Lung (tissue), 12 donors: ENCODE results near the gene TMEM190. TPM values are rescaled to one million over a fixed set of nuclear protein-coding genes. Genes with fewer than 3 reads are reported as not detected.

Source experiments
- ATAC-seq: fragments of 200-7000 bp; cut with Tn5 transposase; one replicate; pipeline ENCODE4 v1.9.1; 2020; ENCODE audit warnings: moderate number of reproducible peaks; ENCODE audit not compliant: insufficient read depth, low FRiP score
- DNase-seq, 3 donors: peaks; one replicate each; pipeline ENCODE4 v3.0.0-alpha.2; 2013 to 2017
- H3K27ac ChIP-seq, 2 donors: one replicate each; pipeline ENCODE4 v1.5.1; 2013; ENCODE audit warnings: mild to moderate bottlenecking in 2 of 2, moderate library complexity in 2 of 2, control low read depth in 1 of 2, inconsistent platforms in 1 of 2, low read depth in 1 of 2, low read length in 1 of 2
- H3K27me3 ChIP-seq, 3 donors: one replicate each; pipeline ENCODE4 v1.5.1; 2013; ENCODE audit warnings: low read length in 2 of 3; ENCODE audit not compliant: control insufficient read depth in 3 of 3, insufficient read depth in 3 of 3
- H3K36me3 ChIP-seq, 4 donors: one replicate each; pipeline ENCODE4 v1.5.1; 2013; ENCODE audit warnings: low read length in 4 of 4, mild to moderate bottlenecking in 1 of 4, moderate library complexity in 1 of 4; ENCODE audit not compliant: control insufficient read depth in 4 of 4, insufficient read depth in 4 of 4
- H3K4me1 ChIP-seq, 5 donors: one replicate each; pipeline ENCODE4 v1.5.1; 2013; ENCODE audit warnings: low read length in 5 of 5, mild to moderate bottlenecking in 2 of 5, moderate library complexity in 1 of 5; ENCODE audit not compliant: control insufficient read depth in 5 of 5, insufficient read depth in 5 of 5
- H3K4me3 ChIP-seq: one replicate; pipeline ENCODE4 v1.5.1; 2013; ENCODE audit warnings: mild to moderate bottlenecking, control low read depth, moderate library complexity
- H3K9ac ChIP-seq, 2 donors: one replicate each; pipeline ENCODE4 v1.5.1; 2013; ENCODE audit warnings: low read length in 2 of 2, control low read depth in 1 of 2; ENCODE audit not compliant: insufficient read depth in 1 of 2
- H3K9me3 ChIP-seq, 4 donors: one replicate each; pipeline ENCODE4 v1.5.1; 2013; ENCODE audit warnings: low read length in 3 of 4, mild to moderate bottlenecking in 1 of 4, moderate library complexity in 1 of 4; ENCODE audit not compliant: control insufficient read depth in 4 of 4, insufficient read depth in 3 of 4
- CTCF ChIP-seq: IDR thresholded peaks from 2 replicates; pipeline ENCODE4 v1.5.1; 2012; ENCODE audit warnings: mild to moderate bottlenecking; ENCODE audit errors: control extremely low read depth, extremely low read depth
- WGBS, 2 donors: extraction: QIAGEN DNeasy Blood & Tissue Kit; methylation state at CpG; one replicate each; pipeline ENCODE4 v1.1.7; 2013; 5-methylcytosine and 5-hydroxymethylcytosine counted together
- polyA plus RNA-seq, 2 donors: library from polyadenylated mRNA; stranded (reverse); fragments of 200-250 nt; gene quantifications; one replicate each; pipeline ENCODE4 v1.2.1, GENCODE V29; 2013
- total RNA-seq, 2 donors: library from RNA; depleted of rRNA in 1 of 2; stranded (reverse); fragments of >200 nt in 1 of 2; gene quantifications; one replicate each; pipeline ENCODE4 v1.2.1, GENCODE V29; 2014 to 2021
- donor health status: control.
- donor health status: control.
- donor health status: Bipolar disorder and iron deficiency.
- donor health status: healthy.
- donor health status: DM: yes; HTN: yes; CAD: no.

Gene TMEM190
- total and polyA plus RNA-seq, 4 donors: 14.3 to 106 (median 62.5) TPM

DNA sequence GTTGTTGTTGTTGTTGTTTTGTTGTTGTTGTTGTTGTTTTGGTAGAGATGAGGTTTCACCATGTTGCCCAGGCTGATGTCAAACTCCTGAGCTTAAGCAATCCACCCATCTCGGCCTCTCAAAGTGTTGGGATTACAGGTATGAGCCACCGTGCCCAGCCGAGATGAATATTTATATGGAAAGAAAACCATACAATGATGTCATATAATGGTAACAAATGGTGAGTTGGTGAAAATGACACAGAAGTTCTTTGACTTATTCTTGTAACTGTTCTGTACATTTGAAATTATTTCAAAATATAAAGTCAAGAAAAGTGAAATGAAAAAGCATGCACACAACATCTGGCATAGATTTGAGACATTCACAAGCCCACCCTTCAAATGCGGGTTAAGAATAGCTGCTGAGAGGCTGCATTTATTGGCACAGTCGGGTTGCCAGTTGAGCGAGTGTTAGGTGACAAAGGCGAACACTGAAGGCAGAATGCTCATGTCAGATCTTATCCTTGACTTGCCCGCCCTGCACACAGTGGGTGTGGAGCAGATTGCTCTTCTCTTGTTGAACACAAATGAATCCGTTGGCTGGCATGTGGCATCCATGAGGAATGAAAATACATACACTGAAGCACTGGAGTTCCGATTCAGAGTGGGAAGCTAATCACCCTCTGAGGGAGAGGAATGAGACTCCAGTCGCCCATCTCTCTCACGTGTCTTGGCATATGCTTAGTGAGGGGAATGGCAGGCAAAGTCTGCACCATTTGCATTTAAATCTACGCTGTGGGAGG lies 46.8 kb downstream of the TMEM190 start:
- WGBS, 2 donors: 71 to 80% methylated on average over 13 of the region's 13 CpGs
- DNase-seq (no peak), ATAC-seq (no peak)
- H3K4me3 ChIP-seq: no peak overlapping the region
- H3K27ac ChIP-seq: no peak overlapping the region
- no peak overlapping the region for H3K9ac ChIP-seq
- H3K36me3 ChIP-seq: no peaks in the 10 kb centered on the region
- peaks cover 0 to 6% (median under 1%) of the 10 kb centered on the region in 3 donors for H3K27me3 ChIP-seq
- H3K9me3 ChIP-seq: peaks cover 0 to 8% (median 0%) of the 10 kb centered on the region in 4 donors
- H3K4me1 ChIP-seq: no peaks in the 10 kb centered on the region
- no peak for TF ChIP-seq CTCF

GRCh38 chr19:55424518-55424917 lies 47.9 kb downstream of the TMEM190 start:
- TF ChIP-seq CTCF: no peak
- ATAC-seq: no peak

DNA sequence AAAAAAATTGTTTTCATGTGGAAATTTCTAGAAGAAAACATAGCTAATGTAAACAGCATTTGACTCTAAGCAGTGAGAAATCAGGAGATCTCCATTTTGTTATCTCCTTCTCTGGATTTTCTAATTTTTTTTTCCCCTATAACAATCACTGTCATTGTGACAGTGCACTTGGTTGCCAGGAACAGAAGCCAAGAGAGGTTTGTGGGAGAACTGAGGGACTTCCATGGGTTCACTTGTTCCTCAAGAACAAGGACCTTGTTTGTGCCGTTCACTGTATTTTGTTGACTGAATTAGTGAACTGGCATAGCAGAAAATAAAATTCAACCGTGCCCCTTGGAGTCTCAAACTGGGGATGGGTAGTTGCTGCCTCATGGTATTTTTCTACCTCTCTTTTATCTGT lies 49.4 kb downstream of the TMEM190 start:
- Histone ChIP-seq H3K27me3 (peaks cover 0 to 12% (median 6%) of the 10 kb centered on the region in 3 donors), H3K9ac (no peak overlapping the region), H3K4me1 (no peaks in the 10 kb centered on the region), H3K27ac (no peak overlapping the region), H3K4me3 (no peak overlapping the region), H3K9me3 (peaks cover 0 to 10% (median 0%) of the 10 kb centered on the region in 4 donors), H3K36me3 (no peaks in the 10 kb centered on the region)
- 60 to 79% methylated on average over 2 of the region's 2 CpGs for WGBS, 2 donors
- TF ChIP-seq CTCF: no peak
- DNase-seq (no peak), ATAC-seq (no peak)

More at GRCh38 chr19:55424518-55424917, 47.9 kb downstream of the TMEM190 start:
- DNase-seq: no peak
- peaks cover 0 to 8% (median 0%) of the 10 kb centered on the region in 4 donors for H3K9me3 ChIP-seq
- no peak overlapping the region for H3K9ac ChIP-seq
- peaks cover 0 to 12% (median 6%) of the 10 kb centered on the region in 3 donors for H3K27me3 ChIP-seq
- WGBS, 2 donors: 76 to 94% methylated on average over 3 of the region's 3 CpGs
- no peak overlapping the region for H3K4me3 ChIP-seq
- no peaks in the 10 kb centered on the region for H3K4me1 ChIP-seq
- H3K36me3 ChIP-seq: no peaks in the 10 kb centered on the region
- no peak overlapping the region for H3K27ac ChIP-seq

Other genes with a start within 250 kb of the TMEM190 start
- gene TNNT1, start 227.6 kb upstream of the TMEM190 start, total RNA-seq: 1 to 10 TPM; 1.5 to 4.1 TPM
- 1 to 10 TPM; 1.2 to 5.2 TPM for gene TNNT1, start 227.6 kb upstream of the TMEM190 start, polyA plus RNA-seq
- gene TNNI3, start 219.1 kb upstream of the TMEM190 start, total RNA-seq: 1 to 10 TPM; 4.4 to 4.8 TPM
- 1 to 10 TPM; 1.2 to 2.2 TPM for gene TNNI3, start 219.1 kb upstream of the TMEM190 start, polyA plus RNA-seq
- 10 to 100 TPM; 16.4 to 52.3 TPM for gene DNAAF3, start 210.2 kb upstream of the TMEM190 start, total RNA-seq
- gene DNAAF3, start 210.2 kb upstream of the TMEM190 start, polyA plus RNA-seq: 10 to 100 TPM; 10.9 to 11.0 TPM
- gene SYT5, start 196.5 kb upstream of the TMEM190 start, total RNA-seq: under 1 TPM; 0.06 to 0.40 TPM
- gene SYT5, start 196.5 kb upstream of the TMEM190 start, polyA plus RNA-seq: under 1 TPM in 1 of 2 donors, not detected in 1; 0.33 TPM
- gene PTPRH, start 167.3 kb upstream of the TMEM190 start, total RNA-seq: 1 to 10 TPM in 1 of 2 donors, under 1 TPM in 1; 0.37 to 1.3 TPM
- under 1 TPM; 0.22 to 0.65 TPM for gene PTPRH, start 167.3 kb upstream of the TMEM190 start, polyA plus RNA-seq
- gene TMEM86B, start 148.1 kb upstream of the TMEM190 start, total RNA-seq: 1 to 10 TPM; 1.8 to 4.7 TPM
- gene TMEM86B, start 148.1 kb upstream of the TMEM190 start, polyA plus RNA-seq: 1 to 10 TPM; 3.9 to 5.3 TPM
- gene PPP6R1, start 117.8 kb upstream of the TMEM190 start, total RNA-seq: 10 to 100 TPM; 37.3 to 86.3 TPM
- 10 to 100 TPM; 37.8 to 58.4 TPM for gene PPP6R1, start 117.8 kb upstream of the TMEM190 start, polyA plus RNA-seq
- 10 to 100 TPM; 19.3 to 53.1 TPM for gene HSPBP1, start 96.7 kb upstream of the TMEM190 start, total RNA-seq
- gene HSPBP1, start 96.7 kb upstream of the TMEM190 start, polyA plus RNA-seq: 10 to 100 TPM; 50.2 to 62.2 TPM
- 1 to 10 TPM; 2.1 to 6.4 TPM for gene BRSK1, start 92.8 kb upstream of the TMEM190 start, total RNA-seq
- under 1 TPM; 0.53 to 0.94 TPM for gene BRSK1, start 92.8 kb upstream of the TMEM190 start, polyA plus RNA-seq
- gene TMEM150B, start 51.5 kb upstream of the TMEM190 start, total RNA-seq: 10 to 100 TPM in 1 of 2 donors, 1 to 10 TPM in 1; 2.3 to 20.6 TPM
- gene TMEM150B, start 51.5 kb upstream of the TMEM190 start, polyA plus RNA-seq: 10 to 100 TPM; 13.4 to 23.0 TPM
- 10 to 100 TPM; 14.1 to 16.5 TPM for gene KMT5C, start 37.0 kb upstream of the TMEM190 start, total RNA-seq
- 10 to 100 TPM in 1 of 2 donors, 1 to 10 TPM in 1; 6.7 to 10.9 TPM for gene KMT5C, start 37.0 kb upstream of the TMEM190 start, polyA plus RNA-seq
- 1 to 10 TPM in 1 of 2 donors, not detected in 1; 1.4 TPM for gene COX6B2, start 22.1 kb upstream of the TMEM190 start, total RNA-seq
- gene COX6B2, start 22.1 kb upstream of the TMEM190 start, polyA plus RNA-seq: under 1 TPM; 0.16 to 0.50 TPM
- under 1 TPM in 1 of 2 donors, not detected in 1; 0.09 TPM for gene GARIN5B, start 13.6 kb upstream of the TMEM190 start, total RNA-seq
- not detected for gene GARIN5B, start 13.6 kb upstream of the TMEM190 start, polyA plus RNA-seq
- under 1 TPM in 1 of 2 donors, not detected in 1; 0.74 TPM for gene IL11, start 6.4 kb upstream of the TMEM190 start, total RNA-seq
- gene IL11, start 6.4 kb upstream of the TMEM190 start, polyA plus RNA-seq: under 1 TPM; 0.26 to 0.41 TPM
- gene TMEM238, start 7.5 kb downstream of the TMEM190 start, total RNA-seq: 10 to 100 TPM in 1 of 2 donors, under 1 TPM in 1; 0.43 to 31.0 TPM
- gene TMEM238, start 7.5 kb downstream of the TMEM190 start, polyA plus RNA-seq: under 1 TPM; 0.76 to 0.89 TPM
- gene RPL28, start 9.1 kb downstream of the TMEM190 start, total RNA-seq: 1,000 to 10,000 TPM in 1 of 2 donors, 100 to 1,000 TPM in 1; 272 to 1,742 TPM
- 1,000 to 10,000 TPM; 1,460 to 3,086 TPM for gene RPL28, start 9.1 kb downstream of the TMEM190 start, polyA plus RNA-seq
- gene UBE2S, start 31.0 kb downstream of the TMEM190 start, total RNA-seq: 10 to 100 TPM; 22.8 to 25.6 TPM
- gene UBE2S, start 31.0 kb downstream of the TMEM190 start, polyA plus RNA-seq: 10 to 100 TPM; 11.3 to 17.3 TPM
- under 1 TPM; 0.03 to 0.14 TPM for gene SHISA7, start 66.5 kb downstream of the TMEM190 start, total RNA-seq
- gene SHISA7, start 66.5 kb downstream of the TMEM190 start, polyA plus RNA-seq: not detected
- 10 to 100 TPM; 34.9 to 63.2 TPM for gene ISOC2, start 84.8 kb downstream of the TMEM190 start, total RNA-seq
- 10 to 100 TPM; 68.6 to 85.0 TPM for gene ISOC2, start 84.8 kb downstream of the TMEM190 start, polyA plus RNA-seq
- not detected for gene C19orf85, start 87.9 kb downstream of the TMEM190 start, total RNA-seq
- gene C19orf85, start 87.9 kb downstream of the TMEM190 start, polyA plus RNA-seq: not detected
- 10 to 100 TPM in 1 of 2 donors, 1 to 10 TPM in 1; 2.0 to 12.3 TPM for gene ZNF628, start 99.8 kb downstream of the TMEM190 start, total RNA-seq
- gene ZNF628, start 99.8 kb downstream of the TMEM190 start, polyA plus RNA-seq: 1 to 10 TPM; 7.5 to 8.0 TPM
- 10 to 100 TPM; 17.7 to 43.9 TPM for gene NAT14, start 108.4 kb downstream of the TMEM190 start, total RNA-seq
- 10 to 100 TPM; 22.6 to 46.2 TPM for gene NAT14, start 108.4 kb downstream of the TMEM190 start, polyA plus RNA-seq
- 1 to 10 TPM; 6.8 to 8.4 TPM for gene SSC5D, start 111.6 kb downstream of the TMEM190 start, total RNA-seq
- 1 to 10 TPM in 1 of 2 donors, under 1 TPM in 1; 0.66 to 2.1 TPM for gene SSC5D, start 111.6 kb downstream of the TMEM190 start, polyA plus RNA-seq
- under 1 TPM in 1 of 2 donors, not detected in 1; 0.31 TPM for gene SBK2, start 160.3 kb downstream of the TMEM190 start, total RNA-seq
- gene SBK2, start 160.3 kb downstream of the TMEM190 start, polyA plus RNA-seq: not detected
- gene SBK3, start 168.7 kb downstream of the TMEM190 start, total RNA-seq: 1 to 10 TPM in 1 of 2 donors, not detected in 1; 1.2 TPM
- gene SBK3, start 168.7 kb downstream of the TMEM190 start, polyA plus RNA-seq: under 1 TPM in 1 of 2 donors, not detected in 1; 0.81 TPM
- 10 to 100 TPM in 1 of 2 donors, 1 to 10 TPM in 1; 4.3 to 20.8 TPM for gene ZNF579, start 204.0 kb downstream of the TMEM190 start, total RNA-seq
- gene ZNF579, start 204.0 kb downstream of the TMEM190 start, polyA plus RNA-seq: 10 to 100 TPM in 1 of 2 donors, 1 to 10 TPM in 1; 6.5 to 13.6 TPM
- gene FIZ1, start 222.7 kb downstream of the TMEM190 start, total RNA-seq: 10 to 100 TPM in 1 of 2 donors, 1 to 10 TPM in 1; 5.6 to 17.6 TPM
- 10 to 100 TPM in 1 of 2 donors, 1 to 10 TPM in 1; 7.5 to 12.3 TPM for gene FIZ1, start 222.7 kb downstream of the TMEM190 start, polyA plus RNA-seq
- 10 to 100 TPM; 12.6 to 26.3 TPM for gene ZNF524, start 223.5 kb downstream of the TMEM190 start, total RNA-seq
- 10 to 100 TPM; 30.1 to 62.5 TPM for gene ZNF524, start 223.5 kb downstream of the TMEM190 start, polyA plus RNA-seq
- 10 to 100 TPM in 1 of 2 donors, 1 to 10 TPM in 1; 5.1 to 19.3 TPM for gene ZNF865, start 228.8 kb downstream of the TMEM190 start, total RNA-seq
- gene ZNF865, start 228.8 kb downstream of the TMEM190 start, polyA plus RNA-seq: 10 to 100 TPM in 1 of 2 donors, 1 to 10 TPM in 1; 8.4 to 11.7 TPM
- gene ZNF784, start 247.7 kb downstream of the TMEM190 start, total RNA-seq: 1 to 10 TPM; 6.3 to 9.4 TPM
- 1 to 10 TPM; 6.5 to 7.2 TPM for gene ZNF784, start 247.7 kb downstream of the TMEM190 start, polyA plus RNA-seq